GM19395 (cell line): ENCODE results near the gene ENDOG.
A peak's percentile ranks its signal among the peaks of the same experiment; 100 is the strongest.
"Not testable (repeated sequence)": the region's sequence is repeated elsewhere in the genome, so short reads cannot be mapped to it uniquely, and the experiment has no call there.

ENCODE experiments used
- ATAC-seq: cut with Tn5 transposase; IDR thresholded peaks from one replicate; pipeline ENCODE4 v1.9.1; 2021; ENCODE audit warnings: mild to moderate bottlenecking, moderate library complexity; ENCODE audit not compliant: unreplicated experiment

ENDOG gene

GRCh38 chr9:128860937-128861336 lies 42.6 kb downstream of the ENDOG start:
- ATAC-seq, result no peak

GRCh38 chr9:128861501-128861900 lies 43.2 kb downstream of the ENDOG start:
- no peak for ATAC-seq

GRCh38 chr9:128862401-128862851 lies 44.1 kb downstream of the ENDOG start:
- no peak for ATAC-seq

GRCh38 chr9:128863647-128864046 lies 45.3 kb downstream of the ENDOG start:
- ATAC-seq, result peak; percentile 70

GRCh38 chr9:128870128-128870940 lies 52.0 kb downstream of the ENDOG start:
- no peak for ATAC-seq

GRCh38 chr9:128870941-128871265 lies 52.6 kb downstream of the ENDOG start:
- not testable (repeated sequence) for ATAC-seq
